GM18502 (cell line): ENCODE data around the gene GLG1.

ENCODE experiments used
- ATAC-seq: cut with Tn5 transposase; IDR thresholded peaks from one replicate; pipeline ENCODE4 v1.9.1; 2021; ENCODE audit warnings: mild to moderate bottlenecking; ENCODE audit not compliant: unreplicated experiment, poor library complexity

The GLG1 gene

GRCh38 chr16:74487634-74488495, 119.0 kb downstream of the GLG1 start:
- no peak for ATAC-seq

- ATAC-seq, result no peak
Observed at GRCh38 chr16:74485916-74486315, 121.0 kb downstream of the GLG1 start.

GRCh38 chr16:74480150-74481029, 126.5 kb downstream of the GLG1 start:
- no peak for ATAC-seq

- ATAC-seq, result no peak
Observed at GRCh38 chr16:74477226-74477625, 129.7 kb downstream of the GLG1 start.

- no peak for ATAC-seq
Observed at GRCh38 chr16:74474416-74474815, 132.5 kb downstream of the GLG1 start.

- ATAC-seq, result no peak
Observed at GRCh38 chr16:74472540-74472939, 134.4 kb downstream of the GLG1 start.

- no peak for ATAC-seq
Observed at GRCh38 chr16:74472010-74472409, 134.9 kb downstream of the GLG1 start.

GRCh38 chr16:74469946-74470478, 136.9 kb downstream of the GLG1 start:
- no peak for ATAC-seq

- ATAC-seq, result no peak
Observed at GRCh38 chr16:74468807-74469525, 137.9 kb downstream of the GLG1 start.

GRCh38 chr16:74466872-74467271, 140.0 kb downstream of the GLG1 start:
- ATAC-seq, result peak; percentile 66

- no peak for ATAC-seq
Observed at GRCh38 chr16:74465851-74466685, 140.8 kb downstream of the GLG1 start.

- no peak for ATAC-seq
Observed at GRCh38 chr16:74465281-74465680, 141.6 kb downstream of the GLG1 start.

- no peak for ATAC-seq
Observed at GRCh38 chr16:74463888-74464287, 143.0 kb downstream of the GLG1 start.

- no peak for ATAC-seq
Observed at GRCh38 chr16:74462361-74462760, 144.6 kb downstream of the GLG1 start.

- ATAC-seq, result no peak
Observed at GRCh38 chr16:74461826-74462225, 145.1 kb downstream of the GLG1 start.

GRCh38 chr16:74460542-74460941, 146.4 kb downstream of the GLG1 start:
- ATAC-seq, result no peak

GRCh38 chr16:74456290-74456625, 150.7 kb downstream of the GLG1 start:
- ATAC-seq, result no peak

- ATAC-seq, result no peak
Observed at GRCh38 chr16:74455619-74456289, 151.2 kb downstream of the GLG1 start.

GRCh38 chr16:74455213-74455612, 151.7 kb downstream of the GLG1 start:
- no peak for ATAC-seq
